VCaP (cell line): ENCODE results near the gene GPBP1L1.

Source experiments
- H3K27ac ChIP-seq: fragments of 450-650 bp; 2 replicates; pipeline ENCODE4 v1.5.1; 2017
- TF ChIP-seq, protein P1 (sequence below): fragments of 450-650 bp; conservative IDR thresholded peaks from 2 replicates; pipeline ENCODE4 v1.5.1; 2017; ENCODE audit warnings: mild to moderate bottlenecking, moderate library complexity

Gene GPBP1L1

DNA sequence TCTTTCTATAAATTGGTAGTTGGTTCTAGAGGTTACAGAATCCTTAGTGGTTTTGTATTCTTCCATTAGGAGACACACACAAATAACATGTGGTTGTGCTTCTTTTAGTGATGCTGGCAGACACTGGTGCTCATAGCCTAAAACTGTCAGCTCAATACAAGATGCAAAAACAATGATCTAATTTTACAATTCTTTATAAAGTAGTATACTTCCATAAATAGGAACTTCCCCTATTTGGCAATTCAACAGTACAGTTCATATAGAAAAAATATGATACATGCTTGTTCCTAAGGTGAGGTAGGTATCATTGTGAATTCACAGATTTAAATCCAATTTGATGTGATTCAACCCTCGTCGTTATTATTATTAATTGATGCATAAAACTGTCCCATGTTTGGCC lies 41.7 kb downstream of the GPBP1L1 start:
- TF ChIP-seq, protein P1, sequence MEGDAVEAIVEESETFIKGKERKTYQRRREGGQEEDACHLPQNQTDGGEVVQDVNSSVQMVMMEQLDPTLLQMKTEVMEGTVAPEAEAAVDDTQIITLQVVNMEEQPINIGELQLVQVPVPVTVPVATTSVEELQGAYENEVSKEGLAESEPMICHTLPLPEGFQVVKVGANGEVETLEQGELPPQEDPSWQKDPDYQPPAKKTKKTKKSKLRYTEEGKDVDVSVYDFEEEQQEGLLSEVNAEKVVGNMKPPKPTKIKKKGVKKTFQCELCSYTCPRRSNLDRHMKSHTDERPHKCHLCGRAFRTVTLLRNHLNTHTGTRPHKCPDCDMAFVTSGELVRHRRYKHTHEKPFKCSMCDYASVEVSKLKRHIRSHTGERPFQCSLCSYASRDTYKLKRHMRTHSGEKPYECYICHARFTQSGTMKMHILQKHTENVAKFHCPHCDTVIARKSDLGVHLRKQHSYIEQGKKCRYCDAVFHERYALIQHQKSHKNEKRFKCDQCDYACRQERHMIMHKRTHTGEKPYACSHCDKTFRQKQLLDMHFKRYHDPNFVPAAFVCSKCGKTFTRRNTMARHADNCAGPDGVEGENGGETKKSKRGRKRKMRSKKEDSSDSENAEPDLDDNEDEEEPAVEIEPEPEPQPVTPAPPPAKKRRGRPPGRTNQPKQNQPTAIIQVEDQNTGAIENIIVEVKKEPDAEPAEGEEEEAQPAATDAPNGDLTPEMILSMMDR = no peak
- peak overlapping the region; percentile 82 for H3K27ac ChIP-seq

DNA sequence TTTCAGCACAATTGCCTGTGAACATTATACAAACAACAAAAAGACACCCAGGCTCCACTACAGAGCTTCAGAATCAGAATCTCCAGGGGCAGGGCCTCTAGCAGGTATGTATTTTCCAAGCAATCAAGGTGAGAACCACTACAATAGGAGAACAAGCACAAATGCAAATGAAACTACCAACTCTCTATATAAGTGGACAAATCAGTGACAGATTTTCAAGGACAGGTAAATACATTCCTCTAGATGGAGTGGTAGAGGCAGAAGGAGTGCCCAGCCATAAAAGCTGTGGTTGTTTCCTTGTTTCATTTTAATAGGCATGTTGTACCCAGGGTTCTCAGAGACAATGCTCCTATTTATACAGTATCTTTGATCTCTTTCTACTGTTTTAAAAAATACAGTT lies 42.4 kb downstream of the GPBP1L1 start:
- TF ChIP-seq, protein P1 = peak; percentile 75
- H3K27ac ChIP-seq = peak overlapping the region; percentile 82

DNA sequence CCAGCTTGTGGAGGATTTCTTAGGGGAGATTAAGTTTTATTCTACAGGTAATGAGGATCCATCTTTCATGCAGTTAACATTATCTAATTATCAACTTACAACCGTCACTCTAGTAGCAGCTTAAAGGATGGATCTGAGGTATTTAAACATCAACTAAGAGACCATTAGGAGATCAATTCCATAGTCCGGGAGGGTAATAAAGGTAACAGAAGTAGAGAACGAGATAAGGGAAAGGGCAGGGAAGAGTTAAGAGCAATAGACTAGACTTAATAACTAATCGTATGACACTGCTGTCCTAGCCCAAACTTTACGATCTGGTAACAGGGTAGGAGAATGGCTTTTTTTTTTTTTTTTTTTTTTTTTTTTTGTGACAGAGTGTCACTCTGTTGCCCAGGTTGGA lies 43.0 kb downstream of the GPBP1L1 start:
- H3K27ac ChIP-seq = peak overlapping the region; percentile 82
- TF ChIP-seq, protein P1 = no peak

DNA sequence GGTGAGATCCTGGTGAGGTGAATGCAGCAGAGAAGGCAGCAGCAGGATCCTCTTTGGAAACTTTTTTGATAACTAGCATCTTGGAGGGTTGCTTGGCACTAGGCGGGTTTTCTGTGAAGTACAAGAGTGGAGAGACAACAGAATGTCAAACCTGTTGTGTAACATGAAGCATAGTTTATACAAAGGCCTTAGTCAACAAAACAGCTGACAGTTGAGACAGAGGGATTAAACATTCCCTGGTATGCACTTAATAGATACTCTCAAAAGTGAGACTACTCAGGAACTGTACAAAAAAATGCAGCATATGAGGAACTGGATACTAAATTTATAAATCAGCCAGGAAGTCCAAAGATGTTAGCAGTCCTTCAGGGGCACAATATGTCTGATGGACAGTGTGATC lies 46.0 kb downstream of the GPBP1L1 start:
- H3K27ac ChIP-seq = 0 out of 2 replicates have a peak overlapping the region, but pooled peaks have one; percentile 16
- TF ChIP-seq, protein P1 = no peak

DNA sequence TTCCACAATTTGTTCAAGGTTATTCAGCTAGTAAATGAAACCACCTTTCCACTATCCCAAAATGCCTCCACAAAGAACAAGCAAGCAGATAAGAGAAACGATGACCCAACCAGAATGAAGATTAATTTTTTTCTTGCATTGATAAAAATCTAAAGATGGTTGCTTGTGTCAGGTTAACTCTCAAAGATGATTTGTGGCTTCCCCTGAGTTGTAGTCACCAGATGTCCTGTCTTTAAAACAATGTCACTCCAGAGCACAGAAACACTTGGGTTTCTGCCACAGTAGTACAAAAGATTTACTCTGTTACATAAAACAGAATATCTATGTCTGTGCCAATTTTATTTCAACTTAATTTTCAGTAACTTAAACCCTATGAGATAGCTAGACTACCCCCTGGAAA lies 51.1 kb downstream of the GPBP1L1 start:
- TF ChIP-seq, protein P1 = no peak
- H3K27ac ChIP-seq = peak overlapping the region; percentile 11; the same call in 1 of the 2 replicates

DNA sequence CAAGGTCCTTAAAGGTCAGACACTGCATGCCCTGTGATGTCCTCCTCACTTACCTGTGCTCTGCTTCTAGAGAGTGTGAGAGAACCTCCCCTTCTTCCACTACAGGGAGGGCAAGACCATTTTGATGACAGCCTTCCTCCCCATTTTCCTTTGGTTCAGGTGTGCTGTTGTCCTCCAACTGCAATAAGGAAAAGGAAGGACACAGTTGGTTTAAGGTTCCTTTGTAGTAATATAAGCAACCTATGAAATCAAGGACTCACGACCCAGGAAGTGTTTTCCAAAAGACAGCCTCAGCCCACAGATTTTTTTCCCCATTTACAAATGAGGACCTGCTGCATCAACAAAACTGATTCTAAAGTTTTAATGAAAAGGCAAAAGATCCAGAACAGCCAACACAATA lies 55.9 kb downstream of the GPBP1L1 start:
- TF ChIP-seq, protein P1 = no peak
- no peak overlapping the region for H3K27ac ChIP-seq

DNA sequence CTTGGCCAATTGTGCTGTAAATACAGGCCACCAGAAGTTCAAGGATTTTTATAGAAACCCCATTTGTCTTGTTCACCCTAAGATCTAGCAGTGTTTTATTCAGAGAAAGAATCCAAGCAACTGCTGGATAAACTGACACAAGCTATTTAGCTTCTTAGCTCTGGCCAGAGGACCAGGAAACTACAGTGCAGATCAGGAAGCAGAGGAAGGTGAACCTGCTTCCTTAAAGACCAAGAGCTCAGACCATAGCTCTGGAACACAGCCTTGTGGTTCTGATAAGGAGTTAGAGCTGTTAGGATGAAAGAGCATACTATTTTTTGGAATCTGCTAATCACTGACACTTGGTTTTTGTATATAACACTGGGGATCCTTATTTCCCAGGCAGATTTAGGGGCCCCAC lies 57.3 kb downstream of the GPBP1L1 start:
- TF ChIP-seq, protein P1 = no peak
- no peak overlapping the region for H3K27ac ChIP-seq
